SK-N-SH (cell line): ENCODE data around the gene CLDN7. TPM values are rescaled to one million over a fixed set of nuclear protein-coding genes. Genes with fewer than 3 reads are reported as not detected.

ENCODE experiments used
- CTCF ChIA-PET: fragments of 300-600, 350-600 bp; formaldehyde crosslinking; extraction: SDS; loops from one replicate; lab custom pipeline; 2021; lab: Yijun Ruan, JAX
- POLR2A ChIA-PET: fragments of 350-600 bp; sonication (Branson Sonifier 250); formaldehyde crosslinking; extraction: SDS; loops from one replicate; lab custom pipeline; 2020; ENCODE audit warnings: antibody characterized with exemption, inconsistent platforms; lab: Yijun Ruan, JAX
- DNase-seq: peaks from one replicate; pipeline ENCODE4 v3.0.0; 2012
- H2AFZ ChIP-seq: fragments of 200-600 bp; sonication (generic); 2 replicates; pipeline ENCODE4 v1.8.1; 2016; ENCODE audit warnings: antibody characterized with exemption, mild to moderate bottlenecking, low read depth
- H3F3A ChIP-seq: fragments of 200-600 bp; sonication (generic); replicated peaks from 2 replicates; pipeline ENCODE3; 2016; ENCODE audit warnings: antibody characterized with exemption, mild to moderate bottlenecking; ENCODE audit not compliant: insufficient read depth
- H3K27ac ChIP-seq, 2 experiments: fragments of 200-500 bp in 1 of 2; fragments of 200-600 bp in 1 of 2; sonication (Bioruptor generic) in 1 of 2; sonication (generic), shearing (Covaris generic) in 1 of 2; 2 replicates each; pipeline versions ENCODE4 v1.5.1 to v1.6.1; 2014 to 2016; ENCODE audit warnings: low read depth in 2 of 2, inconsistent platforms in 1 of 2, low read length in 1 of 2, mild to moderate bottlenecking in 1 of 2, mixed read lengths in 1 of 2
- H3K27me3 ChIP-seq: fragments of 200-600 bp; sonication (generic), shearing (Covaris generic); 2 replicates; pipeline ENCODE4 v1.6.1; 2016; ENCODE audit warnings: mixed run types; ENCODE audit not compliant: insufficient read depth
- H3K36me3 ChIP-seq, 2 experiments: fragments of 200-500 bp in 1 of 2; fragments of 200-600 bp in 1 of 2; sonication (Bioruptor generic) in 1 of 2; sonication (generic) in 1 of 2; replicated peaks in 1 of 2; 2 replicates each; pipeline versions ENCODE3 to v1.5.1; 2014 to 2016; ENCODE audit warnings: low read length in 1 of 2, mild to moderate bottlenecking in 1 of 2; ENCODE audit not compliant: insufficient read depth in 2 of 2, control insufficient read depth in 1 of 2
- H3K4me1 ChIP-seq, 2 experiments: fragments of 200-500 bp in 1 of 2; fragments of 200-600 bp in 1 of 2; sonication (Bioruptor generic) in 1 of 2; sonication (generic), shearing (Covaris generic) in 1 of 2; 2 replicates each; pipeline versions ENCODE4 v1.5.1 to v1.6.1; 2014 to 2016; ENCODE audit warnings: low read depth in 1 of 2, low read length in 1 of 2, mixed run types in 1 of 2; ENCODE audit not compliant: insufficient read depth in 2 of 2, control insufficient read depth in 1 of 2
- H3K4me2 ChIP-seq: fragments of 200-600 bp; sonication (generic), shearing (Covaris generic); 2 replicates; pipeline ENCODE4 v1.6.1; 2017; ENCODE audit warnings: mixed run types
- H3K4me3 ChIP-seq, 2 experiments: fragments of 200-500 bp in 1 of 2; fragments of 200-600 bp in 1 of 2; sonication (Bioruptor generic) in 1 of 2; sonication (generic), shearing (Covaris generic) in 1 of 2; 2 replicates each; pipeline versions ENCODE4 v1.5.1 to v1.8.1; 2014 to 2016; ENCODE audit warnings: low read depth in 2 of 2, inconsistent platforms in 1 of 2, low read length in 1 of 2, mild to moderate bottlenecking in 1 of 2, mixed read lengths in 1 of 2, moderate library complexity in 1 of 2
- H3K79me2 ChIP-seq: fragments of 200-600 bp; sonication (generic); 2 replicates; pipeline ENCODE4 v1.8.1; 2017; ENCODE audit warnings: mild to moderate bottlenecking; ENCODE audit not compliant: insufficient read depth
- H3K9ac ChIP-seq: fragments of 200-600 bp; sonication (generic); 2 replicates; pipeline ENCODE4 v1.6.1; 2017; ENCODE audit warnings: mixed run types
- H3K9me2 ChIP-seq: fragments of 200-600 bp; sonication (generic); 2 replicates; pipeline ENCODE4 v1.6.1; 2017; ENCODE audit warnings: mixed run types
- H3K9me3 ChIP-seq: fragments of 200-600 bp; sonication (generic); 2 replicates; pipeline ENCODE4 v1.6.1; 2017; ENCODE audit warnings: mixed run types, mild to moderate bottlenecking, moderate library complexity
- H4K20me1 ChIP-seq: fragments of 200-600 bp; sonication (generic); 2 replicates; pipeline ENCODE4 v1.6.1; 2017; ENCODE audit warnings: mild to moderate bottlenecking, mixed run types; ENCODE audit not compliant: insufficient read depth
- CHD2 ChIP-seq: fragments of 150-350 bp; IDR thresholded peaks from 2 replicates; pipeline ENCODE4 v1.6.1; 2018; ENCODE audit warnings: low read length; ENCODE audit not compliant: partially characterized antibody
- ELF1 ChIP-seq: IDR thresholded peaks from 2 replicates; pipeline ENCODE4 v1.4.0; 2012
- EZH2phosphoT487 ChIP-seq: fragments of 200-600 bp; sonication (generic); IDR thresholded peaks from 2 replicates; pipeline ENCODE4 v1.6.1; 2017; ENCODE audit warnings: low read depth, mixed run types, mild to moderate bottlenecking, antibody characterized with exemption, moderate library complexity, borderline replicate concordance
- FOSL2 ChIP-seq: IDR thresholded peaks from 2 replicates; pipeline ENCODE4 v1.4.0; 2012; ENCODE audit warnings: low read depth, mild to moderate bottlenecking, moderate library complexity, borderline replicate concordance
- FOXM1 ChIP-seq: IDR thresholded peaks from 2 replicates; pipeline ENCODE4 v1.4.0; 2012; ENCODE audit warnings: low read depth, mild to moderate bottlenecking
- GATA2 ChIP-seq: sonication (generic); formaldehyde crosslinking; IDR thresholded peaks from 2 replicates; pipeline ENCODE4 v1.5.0; 2020; ENCODE audit warnings: mild to moderate bottlenecking, missing genetic modification reagents
- JUND ChIP-seq: IDR thresholded peaks from 2 replicates; pipeline ENCODE4 v1.4.0; 2012
- MXI1 ChIP-seq: IDR thresholded peaks from 2 replicates; pipeline ENCODE4 v1.6.1; 2012; ENCODE audit warnings: mild to moderate bottlenecking, low read depth, low read length, improper control_type of control experiment
- NFIC ChIP-seq: IDR thresholded peaks from 2 replicates; pipeline ENCODE4 v1.4.0; 2012; ENCODE audit warnings: borderline replicate concordance
- POLR2AphosphoS5 ChIP-seq: IDR thresholded peaks from 2 replicates; pipeline ENCODE4 v1.6.1; 2012; ENCODE audit warnings: low read depth, low read length
- RAD21 ChIP-seq: IDR thresholded peaks from 2 replicates; pipeline ENCODE4 v1.6.1; 2012; ENCODE audit warnings: mild to moderate bottlenecking, low read length
- RCOR1 ChIP-seq: fragments of 150-350 bp; IDR thresholded peaks from 2 replicates; pipeline ENCODE4 v1.6.1; 2017; ENCODE audit warnings: antibody characterized with exemption, low read length
- RFX5 ChIP-seq: IDR thresholded peaks from 2 replicates; pipeline ENCODE4 v1.6.1; 2012; ENCODE audit warnings: mild to moderate bottlenecking, improper control_type of control experiment, low read length
- SIN3A ChIP-seq: IDR thresholded peaks from 2 replicates; pipeline ENCODE4 v1.6.1; 2012; ENCODE audit warnings: low read depth, mild to moderate bottlenecking, low read length, moderate library complexity, borderline replicate concordance
- TCF12 ChIP-seq: IDR thresholded peaks from 2 replicates; pipeline ENCODE4 v1.4.0; 2012
- TEAD4 ChIP-seq: IDR thresholded peaks from 2 replicates; pipeline ENCODE4 v1.4.0; 2012; ENCODE audit warnings: mild to moderate bottlenecking, borderline replicate concordance; ENCODE audit not compliant: insufficient read depth
- YY1 ChIP-seq: IDR thresholded peaks from 2 replicates; pipeline ENCODE4 v1.4.0; 2012; ENCODE audit warnings: low read depth, mild to moderate bottlenecking
- WGBS: methylation state at CpG from one replicate; pipeline ENCODE4 v1.1.6; 2017; ENCODE audit warnings: low lambda C conversion rate; 5-methylcytosine and 5-hydroxymethylcytosine counted together
- polyA plus RNA-seq, 3 experiments: library from polyadenylated mRNA; depleted of rRNA; stranded (reverse); fragments of >200 nt; gene quantifications; 2 replicates each; pipeline ENCODE4 v1.2.3, GENCODE V29; 2012
- TF ChIP-seq, protein P1 (sequence below): fragments of 150-350 bp; IDR thresholded peaks from 2 replicates; pipeline ENCODE4 v1.6.1; 2016; ENCODE audit warnings: mild to moderate bottlenecking, low read depth, low read length
- TF ChIP-seq, protein P2 (sequence below): IDR thresholded peaks from 2 replicates; pipeline ENCODE4 v1.4.0; 2012; ENCODE audit warnings: low read depth
- TF ChIP-seq, protein P3 (sequence below): fragments of 200-600 bp; sonication (generic); IDR thresholded peaks from 2 replicates; pipeline ENCODE4 v1.6.1; 2017; ENCODE audit warnings: antibody characterized with exemption, mild to moderate bottlenecking, moderate library complexity
- TF ChIP-seq, protein P4 (sequence below): IDR thresholded peaks from 2 replicates; pipeline ENCODE4 v1.4.0; 2012; ENCODE audit warnings: low read depth, borderline replicate concordance

CLDN7 gene
- polyA plus RNA-seq, 1 of the 3 experiments (the other 2 are of a cell fraction): 5.0 TPM

DNA sequence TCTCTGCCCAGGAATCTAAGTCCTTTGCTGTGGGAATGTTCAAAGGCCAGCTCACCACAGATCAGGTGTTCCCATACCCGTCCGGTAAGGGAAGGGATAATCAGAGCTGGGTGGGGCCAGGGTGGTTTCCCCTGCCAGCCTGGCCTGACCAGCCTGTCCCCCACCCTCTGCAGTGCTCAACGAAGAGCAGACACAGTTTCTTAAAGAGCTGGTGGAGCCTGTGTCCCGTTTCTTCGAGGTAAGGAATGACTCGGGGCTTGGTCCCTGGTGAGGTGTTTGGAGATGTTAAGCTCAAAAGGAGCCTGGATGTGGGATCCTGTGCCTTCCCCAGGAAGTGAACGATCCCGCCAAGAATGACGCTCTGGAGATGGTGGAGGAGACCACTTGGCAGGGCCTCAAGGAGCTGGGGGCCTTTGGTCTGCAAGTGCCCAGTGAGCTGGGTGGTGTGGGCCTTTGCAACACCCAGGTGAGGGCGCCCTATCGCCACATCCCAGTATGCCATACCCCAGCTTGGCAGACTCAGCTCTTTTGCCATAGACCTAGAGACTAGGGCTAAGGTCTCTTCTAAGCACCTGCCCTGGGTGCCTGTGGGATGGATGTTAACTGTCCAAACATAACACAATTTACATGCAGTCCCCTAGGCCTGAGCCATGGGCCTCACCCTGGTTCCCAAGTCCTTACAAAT, 41.5 kb downstream of the CLDN7 start (continued):
- TF ChIP-seq SIN3A (no peak), POLR2AphosphoS5 (peak; percentile 32; the same call in 1 of the 2 replicates), ELF1 (0 out of 2 replicates have a peak, but pooled peaks have one; percentile 5), YY1 (no peak), JUND (peak; percentile 21), NFIC (no peak), RAD21 (peak; percentile 63)
- TF ChIP-seq, protein P1, sequence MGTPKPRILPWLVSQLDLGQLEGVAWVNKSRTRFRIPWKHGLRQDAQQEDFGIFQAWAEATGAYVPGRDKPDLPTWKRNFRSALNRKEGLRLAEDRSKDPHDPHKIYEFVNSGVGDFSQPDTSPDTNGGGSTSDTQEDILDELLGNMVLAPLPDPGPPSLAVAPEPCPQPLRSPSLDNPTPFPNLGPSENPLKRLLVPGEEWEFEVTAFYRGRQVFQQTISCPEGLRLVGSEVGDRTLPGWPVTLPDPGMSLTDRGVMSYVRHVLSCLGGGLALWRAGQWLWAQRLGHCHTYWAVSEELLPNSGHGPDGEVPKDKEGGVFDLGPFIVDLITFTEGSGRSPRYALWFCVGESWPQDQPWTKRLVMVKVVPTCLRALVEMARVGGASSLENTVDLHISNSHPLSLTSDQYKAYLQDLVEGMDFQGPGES: no peak
- TF ChIP-seq, protein P2, sequence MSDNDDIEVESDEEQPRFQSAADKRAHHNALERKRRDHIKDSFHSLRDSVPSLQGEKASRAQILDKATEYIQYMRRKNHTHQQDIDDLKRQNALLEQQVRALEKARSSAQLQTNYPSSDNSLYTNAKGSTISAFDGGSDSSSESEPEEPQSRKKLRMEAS: 0 out of 2 replicates have a peak, but pooled peaks have one; percentile 6
- TF ChIP-seq, protein P3, sequence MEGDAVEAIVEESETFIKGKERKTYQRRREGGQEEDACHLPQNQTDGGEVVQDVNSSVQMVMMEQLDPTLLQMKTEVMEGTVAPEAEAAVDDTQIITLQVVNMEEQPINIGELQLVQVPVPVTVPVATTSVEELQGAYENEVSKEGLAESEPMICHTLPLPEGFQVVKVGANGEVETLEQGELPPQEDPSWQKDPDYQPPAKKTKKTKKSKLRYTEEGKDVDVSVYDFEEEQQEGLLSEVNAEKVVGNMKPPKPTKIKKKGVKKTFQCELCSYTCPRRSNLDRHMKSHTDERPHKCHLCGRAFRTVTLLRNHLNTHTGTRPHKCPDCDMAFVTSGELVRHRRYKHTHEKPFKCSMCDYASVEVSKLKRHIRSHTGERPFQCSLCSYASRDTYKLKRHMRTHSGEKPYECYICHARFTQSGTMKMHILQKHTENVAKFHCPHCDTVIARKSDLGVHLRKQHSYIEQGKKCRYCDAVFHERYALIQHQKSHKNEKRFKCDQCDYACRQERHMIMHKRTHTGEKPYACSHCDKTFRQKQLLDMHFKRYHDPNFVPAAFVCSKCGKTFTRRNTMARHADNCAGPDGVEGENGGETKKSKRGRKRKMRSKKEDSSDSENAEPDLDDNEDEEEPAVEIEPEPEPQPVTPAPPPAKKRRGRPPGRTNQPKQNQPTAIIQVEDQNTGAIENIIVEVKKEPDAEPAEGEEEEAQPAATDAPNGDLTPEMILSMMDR: peak; percentile 64

DNA sequence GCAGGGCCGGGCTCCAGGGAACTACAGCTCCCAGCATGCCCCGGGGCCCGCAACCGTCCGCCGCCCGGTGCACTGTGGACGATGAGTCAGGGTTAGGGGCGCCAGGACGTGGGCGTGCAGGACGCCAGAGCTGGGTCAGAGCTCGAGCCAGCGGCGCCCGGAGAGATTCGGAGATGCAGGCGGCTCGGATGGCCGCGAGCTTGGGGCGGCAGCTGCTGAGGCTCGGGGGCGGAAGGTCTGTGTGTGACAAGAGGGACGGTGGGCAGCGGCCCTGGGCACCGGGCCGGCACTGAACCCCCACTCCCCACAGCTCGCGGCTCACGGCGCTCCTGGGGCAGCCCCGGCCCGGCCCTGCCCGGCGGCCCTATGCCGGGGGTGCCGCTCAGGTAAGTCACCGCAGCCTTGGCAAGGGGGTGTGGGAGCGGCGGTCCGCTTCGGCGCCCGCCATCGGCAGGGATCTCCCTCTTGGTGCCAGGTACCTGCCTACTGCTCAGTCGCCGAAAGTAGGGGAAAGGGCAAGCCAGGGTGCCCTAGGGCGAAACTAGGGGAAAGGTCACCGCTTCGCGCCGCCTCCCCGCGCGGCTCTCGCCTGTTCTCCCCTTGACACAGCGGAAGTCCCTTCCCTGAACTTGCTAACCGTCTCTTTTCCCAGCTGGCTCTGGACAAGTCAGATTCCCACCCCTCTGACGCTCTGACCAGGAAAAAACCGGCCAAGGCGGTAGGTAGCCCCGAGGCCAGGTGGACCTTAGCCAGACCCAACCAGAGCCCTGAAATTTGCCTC, 42.3 kb downstream of the CLDN7 start, which contains the start of the genes ACADVL and DLG4:
Gene ACADVL (plus strand): TSS at position 127 of the 781 bp plus-strand sequence. CDS start 47 bp downstream, at position 174.
Gene DLG4 (minus strand): TSS at position 25 of the 781 bp plus-strand sequence.
- Histone ChIP-seq H3K9me3 (no peaks in the 10 kb centered on the region), H3F3A (peaks cover 49% of the 10 kb centered on the region), H3K4me3 (peak within 1 kb of the TSS; percentile 79 to 99), H3K27me3 (no peaks in the 10 kb centered on the region), H3K4me2 (peak within 1 kb of the TSS; percentile 100), H3K9ac (peak within 1 kb of the TSS; percentile 88), H4K20me1 (peaks cover 4% of the 10 kb centered on the region; the same call in 1 of the 2 replicates), H3K4me1 (peaks cover 20 to 54% of the 10 kb centered on the region in 2 experiments; a peak in 3 of 4 replicates), H3K36me3 (peaks cover 23 to 29% of the 10 kb centered on the region in 2 experiments), H3K27ac (peak within 1 kb of the TSS; percentile 76 to 89), H3K79me2 (peaks cover 40% of the 10 kb centered on the region), H3K9me2 (no peaks in the 10 kb centered on the region), H2AFZ (peak within 1 kb of the TSS; percentile 68)
- ChIA-PET CTCF (interaction anchor here (0.6 to 4.3 kb wide), 12 partner anchors 12 to 1093 kb away, joined by 3 to 44 read pairs (median 5); partner anchors contain the start of genes CTDNEP1, DVL2, GABARAP and PHF23), POLR2A (interaction anchor here (0.6 to 2.7 kb wide), 15 partner anchors 10 to 637 kb away, joined by 3 to 11 read pairs (median 4); partner anchors contain the start of genes CTDNEP1, DVL2, ELP5 and GABARAP)
- under 1% methylated on average over 19 of the region's 63 CpGs for WGBS
- DNase-seq: peak; percentile 90
- TF ChIP-seq JUND: peak; percentile 70
- TF ChIP-seq FOSL2: peak; percentile 63; the same call in 1 of the 2 replicates
- TF ChIP-seq GATA2 (CRISPR knock-in tag): no peak
- TF ChIP-seq, protein P1: no peak
- no peak for TF ChIP-seq RFX5
- TF ChIP-seq TEAD4: 0 out of 2 replicates have a peak, but pooled peaks have one; percentile 19
- peak; percentile 43; the same call in 1 of the 2 replicates for TF ChIP-seq ELF1
- peak; percentile 86 for TF ChIP-seq MXI1
- no peak for TF ChIP-seq FOXM1
- TF ChIP-seq NFIC: peak; percentile 1; the same call in 1 of the 2 replicates
- TF ChIP-seq YY1: peak; percentile 65
- TF ChIP-seq TCF12: peak; percentile 12; the same call in 1 of the 2 replicates
- TF ChIP-seq, protein P4, sequence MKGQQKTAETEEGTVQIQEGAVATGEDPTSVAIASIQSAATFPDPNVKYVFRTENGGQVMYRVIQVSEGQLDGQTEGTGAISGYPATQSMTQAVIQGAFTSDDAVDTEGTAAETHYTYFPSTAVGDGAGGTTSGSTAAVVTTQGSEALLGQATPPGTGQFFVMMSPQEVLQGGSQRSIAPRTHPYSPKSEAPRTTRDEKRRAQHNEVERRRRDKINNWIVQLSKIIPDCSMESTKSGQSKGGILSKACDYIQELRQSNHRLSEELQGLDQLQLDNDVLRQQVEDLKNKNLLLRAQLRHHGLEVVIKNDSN: no peak
- no peak for TF ChIP-seq EZH2phosphoT487
- TF ChIP-seq, protein P2: peak; percentile 13; the same call in 1 of the 2 replicates
- TF ChIP-seq CHD2: peak; percentile 59
- 0 out of 2 replicates have a peak, but pooled peaks have one; percentile 11 for TF ChIP-seq RCOR1
